ENCODE measurements around the gene PLPP4.

The PLPP4 gene

DNA sequence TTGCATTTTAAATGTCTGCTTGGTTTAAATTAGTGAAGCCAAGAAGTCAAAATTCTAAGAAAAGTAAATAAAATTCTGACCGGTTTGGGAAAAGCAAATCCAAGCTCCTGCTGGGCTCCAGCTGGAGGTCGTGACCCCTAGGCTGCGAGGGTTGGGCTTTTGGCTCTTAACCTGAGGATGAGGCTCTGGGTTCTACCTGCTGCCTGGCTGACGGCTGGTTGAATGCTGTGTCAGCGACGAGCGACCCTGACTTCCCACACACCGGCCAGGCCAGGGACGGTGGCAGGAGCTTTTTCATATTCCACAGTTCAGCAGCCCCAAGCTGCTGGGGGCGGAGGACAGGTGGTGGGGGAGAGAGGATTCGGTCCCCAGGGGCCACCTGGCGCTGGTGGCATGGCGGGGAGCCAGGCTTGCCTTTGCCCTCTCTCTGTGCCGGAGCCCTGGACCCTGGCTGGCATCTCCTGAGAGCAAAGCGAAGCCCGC, 843 bp upstream of the PLPP4 start:
- DNase-seq (ENCODE audit: low spot score), result no peak

DNA sequence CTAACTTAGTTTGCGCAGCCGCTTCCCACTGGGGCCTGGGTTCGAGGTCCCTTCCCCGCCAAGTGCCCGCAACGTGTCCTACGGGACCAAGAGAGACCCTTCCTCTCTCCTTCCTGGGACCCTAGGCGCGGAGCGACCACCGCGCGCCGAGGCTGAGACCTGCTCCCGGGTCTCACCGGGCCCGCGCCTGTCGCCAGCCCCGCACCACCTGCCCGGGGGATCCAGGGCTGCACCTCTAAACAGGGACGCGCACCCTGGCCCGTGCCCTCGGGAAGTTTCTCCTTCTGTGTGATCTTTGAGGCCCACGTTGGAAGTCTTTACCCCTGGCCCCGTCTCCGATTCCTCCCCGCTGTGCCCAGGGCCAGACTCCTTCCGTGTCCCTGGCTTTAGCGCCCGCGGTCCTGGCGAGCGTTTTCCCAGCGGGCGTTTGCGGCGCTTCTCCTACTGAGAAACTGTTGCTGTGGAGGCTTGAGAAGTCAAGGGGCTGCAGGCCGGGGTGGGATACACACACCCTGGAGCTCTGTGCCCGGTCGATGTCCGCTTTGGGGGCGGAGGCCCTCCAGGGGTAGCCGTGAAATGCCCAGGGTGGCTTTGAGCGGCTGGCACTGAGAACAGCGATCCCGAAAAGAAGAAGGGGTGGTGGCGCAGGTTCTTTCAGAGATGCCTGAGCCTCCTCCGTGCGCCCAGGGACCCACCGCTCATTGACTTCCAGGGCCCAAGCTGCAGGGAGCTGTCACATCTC, 575 bp downstream of the PLPP4 start:
- DNase-seq (ENCODE audit: low spot score), result no peak

DNA sequence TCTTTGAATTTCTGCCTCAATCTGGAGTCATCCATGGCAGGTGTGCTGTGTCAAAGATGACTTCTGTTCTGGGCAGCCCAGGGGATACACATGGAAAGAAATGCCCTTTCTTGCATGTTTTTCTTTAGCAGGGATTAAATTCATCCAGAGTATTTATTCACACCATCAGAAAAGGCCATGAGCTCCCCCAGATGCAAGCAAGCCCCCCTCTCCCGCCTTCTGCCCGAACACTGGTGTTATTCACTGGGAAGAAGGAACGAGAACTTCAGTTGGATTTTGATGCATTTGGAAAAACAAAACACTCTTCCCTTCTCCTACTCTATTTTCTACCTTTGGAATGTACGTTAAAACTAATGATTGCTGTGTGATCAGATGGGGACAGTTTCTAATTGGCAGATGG, 1.4 kb downstream of the PLPP4 start:
- no peak for DNase-seq (ENCODE audit: low spot score)

DNA sequence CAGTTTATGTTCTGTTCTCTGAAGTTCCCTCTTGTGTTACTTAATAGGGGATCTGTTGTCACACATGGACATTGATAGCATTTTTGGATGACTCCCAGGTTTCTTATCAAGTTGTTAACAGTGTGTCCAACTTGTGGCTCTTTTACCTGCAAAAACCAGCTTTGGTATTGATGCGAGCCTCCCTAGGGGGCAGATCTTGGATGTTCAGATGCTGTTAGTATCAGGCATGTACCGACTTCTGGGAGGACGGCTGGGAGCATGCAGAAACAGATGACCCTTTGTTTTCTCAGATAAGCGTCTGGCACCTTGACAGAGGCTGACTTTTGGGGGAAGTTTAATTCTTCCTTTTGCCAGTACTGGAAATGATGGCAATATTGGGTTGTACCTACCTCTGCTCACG, 2.2 kb downstream of the PLPP4 start:
- peak; percentile 72 for DNase-seq (ENCODE audit: low spot score)

DNA sequence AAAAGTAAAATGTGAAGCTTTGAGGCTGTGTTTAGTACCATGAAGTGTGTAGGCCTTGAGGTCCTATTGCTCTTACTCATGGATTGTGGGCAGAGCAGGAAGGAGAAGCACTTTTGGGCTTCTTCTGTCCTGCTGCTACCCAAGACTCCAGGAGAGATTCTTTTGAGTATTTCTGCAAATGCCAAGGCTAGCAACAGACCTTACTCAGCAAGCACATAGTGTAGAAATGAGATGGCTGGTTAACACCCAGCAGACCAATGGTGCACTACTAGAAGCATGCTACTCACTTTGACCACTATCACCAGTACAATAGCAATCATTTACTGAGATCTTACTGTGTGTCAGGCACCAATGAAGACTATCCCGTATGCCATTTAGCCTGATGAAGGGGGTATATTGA, 3.2 kb downstream of the PLPP4 start:
- no peak for DNase-seq (ENCODE audit: low spot score)

DNA sequence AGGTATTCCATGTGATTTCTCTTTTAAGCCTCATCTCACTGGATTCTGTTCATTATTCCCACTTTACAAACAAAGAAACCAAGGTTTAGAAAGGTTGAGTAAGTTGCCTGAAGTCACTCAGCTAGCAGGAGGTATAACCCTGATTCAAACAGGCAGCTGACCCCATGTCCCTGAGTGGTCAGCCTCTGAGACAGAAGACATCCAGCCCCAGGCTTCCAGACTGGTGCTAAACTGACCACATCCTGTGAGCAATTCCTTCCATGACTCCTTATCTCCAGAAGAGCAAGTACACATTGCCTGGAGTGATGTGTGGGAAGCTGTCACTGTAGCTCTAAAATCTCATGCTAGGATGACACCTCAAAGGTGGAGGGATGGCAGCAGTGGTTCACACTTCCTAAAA, 3.7 kb downstream of the PLPP4 start:
- peak; percentile 83 for DNase-seq (ENCODE audit: low spot score)

DNA sequence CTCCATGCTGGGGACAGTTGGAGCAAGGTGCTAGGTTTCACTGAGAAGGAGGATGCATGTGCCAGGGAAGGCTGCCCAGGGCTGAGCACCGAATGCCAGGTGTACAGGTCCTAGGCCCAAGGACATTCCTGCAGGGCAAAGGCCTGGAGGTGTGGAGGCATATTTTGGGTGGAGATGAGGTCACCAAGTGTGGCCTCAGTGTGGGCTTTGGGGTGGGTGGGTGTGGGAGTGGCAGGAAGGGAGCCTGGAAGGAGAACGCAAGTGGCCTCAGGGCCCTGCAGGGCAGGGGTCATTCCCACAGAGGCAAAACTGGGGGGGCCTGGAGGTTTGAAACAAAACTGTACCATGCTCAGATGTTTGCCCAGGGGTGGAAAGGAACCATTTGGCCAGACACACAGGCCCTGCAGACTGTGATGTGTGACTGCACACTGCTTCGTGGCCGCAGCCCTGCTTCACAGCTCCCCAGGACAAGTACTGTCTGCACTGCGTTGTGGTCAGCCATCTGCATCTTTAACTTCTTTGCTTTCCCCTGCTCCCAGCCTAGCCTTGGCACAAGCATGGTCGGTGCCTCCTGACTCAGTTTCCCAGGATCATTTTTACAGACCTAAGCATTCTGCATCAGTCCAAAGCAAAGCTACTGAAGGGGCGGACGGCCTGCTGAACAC, 5.1 kb downstream of the PLPP4 start:
- no peak for DNase-seq (ENCODE audit: low spot score)

DNA sequence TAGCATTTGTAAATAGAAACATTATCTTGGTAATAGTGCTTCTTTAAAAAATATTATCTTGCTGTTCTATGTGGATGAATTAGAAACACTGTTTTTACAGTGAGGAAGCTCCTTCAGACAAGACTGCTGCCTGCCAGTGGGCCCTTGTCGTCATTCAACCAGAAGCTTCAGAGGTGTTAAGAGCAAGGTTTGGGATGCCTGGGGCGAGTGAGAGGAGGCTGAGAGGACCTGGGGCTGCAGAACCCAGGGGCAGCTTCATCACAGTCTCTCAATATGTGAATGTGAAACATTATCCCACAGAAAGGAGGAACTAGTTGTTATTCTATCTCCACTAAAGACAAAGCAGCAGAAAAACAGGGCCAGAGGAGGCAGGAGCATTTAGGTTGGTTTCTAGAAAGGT, 8.1 kb downstream of the PLPP4 start:
- DNase-seq (ENCODE audit: low spot score), result no peak

DNA sequence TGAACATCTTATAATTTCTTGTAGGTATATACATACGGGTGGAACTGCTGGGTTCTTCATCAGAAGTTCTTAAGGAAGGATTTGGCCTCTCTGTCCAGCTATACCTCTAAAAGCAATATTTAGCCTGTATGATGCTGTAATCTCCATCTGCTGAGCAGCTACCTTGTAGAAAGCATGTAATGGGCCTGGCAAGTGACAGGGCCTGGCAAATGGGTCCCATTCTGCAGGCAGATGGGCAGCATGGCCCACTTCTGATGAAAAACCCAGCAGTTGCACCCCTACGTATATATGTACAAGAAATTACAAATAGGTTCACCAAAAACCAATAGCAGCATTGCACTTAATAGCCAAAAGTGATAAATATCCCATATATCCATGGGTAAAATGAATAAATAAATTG, 9.0 kb downstream of the PLPP4 start:
- no peak for DNase-seq (ENCODE audit: low spot score)

DNA sequence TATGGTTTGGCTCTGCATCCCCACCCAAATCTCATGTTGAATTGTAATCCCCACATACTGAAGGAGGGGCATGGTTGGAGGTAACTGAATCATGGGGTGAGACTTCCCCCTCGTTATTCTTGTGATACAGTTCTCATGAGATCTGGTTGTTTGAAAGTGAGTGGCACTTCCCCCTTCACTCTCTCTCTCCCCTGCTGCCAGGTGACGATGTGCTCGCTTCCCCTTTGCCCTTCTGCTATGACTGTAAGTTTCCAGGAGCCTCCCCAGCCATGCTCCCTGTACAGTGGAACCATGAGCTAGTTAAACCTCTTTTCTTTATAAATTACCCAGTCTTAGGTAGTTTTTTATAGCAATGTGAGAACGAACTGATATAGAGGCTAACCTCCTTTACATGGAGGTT, 16.6 kb downstream of the PLPP4 start:
- DNase-seq (ENCODE audit: low spot score), result no peak

DNA sequence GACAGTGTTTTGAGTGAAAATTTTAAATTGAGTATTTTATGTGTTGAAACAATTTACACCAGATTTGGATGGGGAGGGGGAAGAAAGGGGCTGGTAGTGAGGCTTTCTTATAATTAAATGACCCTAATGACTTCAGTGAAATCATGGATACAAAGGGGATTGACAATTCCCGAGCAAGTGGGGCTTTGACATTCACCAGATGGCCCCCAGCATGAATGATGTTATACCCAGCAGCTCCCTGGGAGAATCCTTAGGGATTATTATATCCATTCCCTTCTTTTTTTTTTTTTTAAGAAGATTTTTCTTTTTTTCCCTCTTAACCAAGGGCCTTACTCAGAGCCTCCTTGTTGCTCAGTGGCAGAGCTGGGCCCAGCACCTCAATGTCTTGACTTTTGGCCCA, 17.9 kb downstream of the PLPP4 start:
- no peak for DNase-seq (ENCODE audit: low spot score)

DNA sequence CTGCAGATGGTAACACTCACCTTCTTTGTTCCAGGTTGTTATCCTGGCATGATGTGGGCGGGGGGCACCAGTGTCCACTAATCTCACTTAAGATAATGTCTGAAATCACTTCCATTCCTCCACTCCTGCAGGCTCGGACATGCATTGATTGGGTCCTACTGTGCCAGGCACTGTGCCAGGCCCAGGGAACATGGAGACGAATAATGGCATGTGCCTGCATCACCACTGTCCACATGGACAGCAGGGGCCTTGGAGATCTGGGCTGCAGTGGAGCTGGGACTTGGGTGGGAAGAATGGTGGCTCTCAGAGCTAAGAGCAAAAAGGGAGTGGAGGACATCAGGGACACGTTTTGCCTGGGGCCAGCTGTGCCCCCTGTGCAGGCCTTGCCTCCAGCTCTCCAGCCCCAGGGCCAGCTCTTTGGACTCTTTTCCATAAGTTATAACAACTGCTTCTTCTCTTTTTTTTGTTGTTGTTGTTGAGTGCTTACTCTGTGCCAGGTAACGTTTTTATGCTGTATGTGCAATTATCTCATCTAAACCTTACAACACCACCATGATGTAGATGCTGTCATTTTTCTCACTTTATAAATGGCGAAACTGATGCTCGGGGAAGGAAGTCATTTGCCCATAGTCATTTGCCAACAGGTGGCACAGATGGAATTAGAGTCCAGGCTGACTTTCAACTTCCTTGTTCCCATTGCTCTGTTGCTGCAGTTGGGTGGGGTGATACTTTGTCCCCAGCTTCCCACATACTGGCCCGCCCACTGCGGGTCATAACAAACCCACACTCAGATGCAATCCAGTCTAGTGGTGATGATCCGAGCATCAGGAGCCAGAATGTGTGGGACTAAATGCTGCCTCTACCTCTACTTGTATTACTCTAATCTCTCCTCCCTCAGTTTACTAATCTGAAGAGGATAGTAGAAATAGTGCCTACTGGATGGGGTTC, 19.1 kb downstream of the PLPP4 start:
- DNase-seq (ENCODE audit: low spot score), result no peak

DNA sequence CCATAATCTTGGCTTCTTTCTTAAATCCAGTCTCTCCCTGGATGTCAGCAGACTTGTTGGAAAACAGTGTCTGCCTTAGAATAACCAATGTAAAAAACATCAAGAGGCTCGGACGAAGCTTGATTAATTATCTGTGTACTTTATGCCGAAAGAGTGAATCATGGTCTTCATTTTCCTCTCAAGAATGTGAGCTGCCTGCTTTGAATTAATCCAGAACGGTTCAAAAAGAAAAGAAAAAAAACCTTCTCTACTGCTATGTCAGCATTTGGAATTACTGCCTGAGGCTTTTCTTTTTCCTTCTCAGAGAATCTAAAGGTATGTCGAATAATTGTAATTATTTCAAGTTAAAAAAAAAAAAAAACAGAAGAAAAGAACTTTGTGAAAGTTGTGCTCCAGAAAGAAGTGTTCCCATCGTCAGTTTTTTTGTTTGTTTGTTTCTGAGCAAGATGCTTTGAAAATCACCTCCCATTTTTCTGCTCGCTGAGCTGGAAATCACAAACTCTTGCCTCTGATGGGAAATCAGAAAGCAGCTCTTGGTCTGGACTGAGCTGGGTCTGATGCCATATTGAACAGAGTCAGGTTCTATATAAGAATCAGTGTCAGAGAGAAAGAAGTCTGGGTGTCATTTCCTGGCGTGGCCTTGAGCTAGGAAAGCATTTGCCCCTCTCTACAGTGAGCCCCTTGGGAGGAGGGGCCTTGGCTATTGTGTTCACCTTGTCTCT, 20.2 kb downstream of the PLPP4 start:
- DNase-seq (ENCODE audit: low spot score), result no peak

DNA sequence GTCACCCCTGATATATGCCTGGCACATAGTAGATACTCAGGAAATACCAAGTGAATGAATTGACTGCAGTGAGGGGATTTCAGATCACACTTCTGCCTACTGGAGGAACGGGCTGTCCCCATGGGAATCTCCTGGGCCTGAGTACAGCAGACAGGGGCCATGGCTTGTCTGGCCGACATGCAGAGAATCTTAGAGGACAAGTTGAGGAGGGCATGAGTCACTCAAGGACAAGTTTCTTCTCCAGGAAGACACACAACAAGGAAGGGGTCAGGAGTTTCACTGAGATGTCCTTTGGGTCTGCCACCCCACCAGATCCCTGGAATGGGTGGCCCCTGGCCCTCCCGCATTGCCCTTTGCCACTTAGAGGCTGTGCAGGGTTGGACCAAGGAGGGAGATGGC, 20.7 kb downstream of the PLPP4 start:
- no peak for DNase-seq (ENCODE audit: low spot score)

DNA sequence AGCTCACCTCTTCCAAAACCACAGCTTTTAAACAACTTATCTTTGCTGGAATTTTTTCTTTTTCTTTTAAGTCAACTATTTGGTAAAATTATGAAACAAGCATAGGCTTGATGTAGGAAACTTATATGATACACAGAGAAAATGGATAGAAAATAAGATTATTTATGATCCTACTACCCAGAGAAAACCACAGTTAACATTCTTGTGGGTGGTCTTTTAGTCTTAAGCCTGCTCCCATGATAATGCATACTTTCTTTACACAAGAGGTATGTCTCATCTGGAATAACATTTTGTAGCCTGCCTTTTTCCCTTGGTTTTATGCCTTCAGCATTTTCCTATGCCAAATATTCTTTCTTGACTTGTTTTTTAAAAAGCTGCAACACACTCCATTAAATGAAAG, 21.4 kb downstream of the PLPP4 start:
- DNase-seq (ENCODE audit: low spot score), result no peak

DNA sequence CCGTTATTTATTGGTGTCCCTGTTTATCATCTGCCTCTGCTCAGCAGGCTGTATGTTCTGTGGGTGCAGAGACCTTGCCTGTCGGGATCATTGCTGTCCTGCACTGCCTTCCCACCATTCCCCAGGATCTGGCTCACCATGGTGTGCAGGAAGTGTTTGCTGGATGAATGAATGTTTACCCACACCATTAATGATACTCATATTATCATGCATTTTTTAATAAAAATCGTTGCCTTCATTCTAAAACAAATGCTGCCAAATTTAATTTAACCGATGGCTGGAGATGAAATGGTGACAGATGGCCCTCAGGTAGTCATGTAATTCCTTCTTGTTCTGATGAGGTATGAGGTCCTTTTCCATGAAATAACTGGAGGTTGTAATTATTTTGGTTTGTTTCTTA, 22.5 kb downstream of the PLPP4 start:
- DNase-seq (ENCODE audit: low spot score), result no peak

DNA sequence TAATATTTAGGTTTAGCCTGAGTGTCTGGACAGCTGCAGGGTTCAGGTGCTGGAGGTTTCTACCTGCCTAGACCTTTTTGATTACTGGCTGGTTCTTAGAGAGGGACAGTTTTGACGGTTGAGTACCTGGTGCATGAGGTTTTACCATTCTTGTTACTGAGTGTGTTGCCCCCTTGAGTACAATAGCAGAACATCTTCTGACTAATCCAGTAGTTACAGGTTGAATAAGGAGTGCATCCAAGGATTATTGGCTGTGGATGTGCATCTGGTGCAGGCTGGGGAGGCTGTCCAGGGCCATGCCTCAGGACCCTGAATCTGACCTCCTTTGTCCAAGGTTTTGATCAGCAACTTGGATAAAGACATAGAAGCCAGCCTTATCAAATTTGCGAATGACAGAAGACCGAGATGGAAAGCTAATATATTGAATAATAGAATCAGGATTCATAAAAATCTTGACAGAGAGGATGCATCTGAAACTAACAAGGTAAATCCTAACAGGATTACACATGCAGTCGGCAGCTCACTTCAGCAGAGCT, 23.1 kb downstream of the PLPP4 start:
- DNase-seq (ENCODE audit: low spot score), result no peak

DNA sequence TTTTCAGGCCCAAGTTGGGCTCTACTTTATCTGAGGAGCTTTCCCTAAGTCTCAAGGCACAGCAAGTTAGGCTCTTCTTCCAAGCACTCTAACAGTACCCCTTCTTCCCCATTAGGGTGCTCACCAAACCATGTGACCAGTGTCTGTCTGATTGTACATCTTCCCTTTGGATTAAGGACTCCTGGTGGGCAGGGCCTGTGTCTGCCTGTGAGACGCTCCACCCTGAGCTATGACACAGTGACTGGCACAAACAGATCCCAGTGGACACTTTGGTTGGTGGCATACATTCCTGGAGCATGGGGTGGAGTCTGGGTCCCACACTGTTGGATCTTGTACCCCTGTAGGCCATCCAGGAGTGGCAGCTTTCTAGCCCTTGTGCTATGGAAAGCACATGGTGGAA, 23.8 kb downstream of the PLPP4 start:
- DNase-seq (ENCODE audit: low spot score), result no peak

DNA sequence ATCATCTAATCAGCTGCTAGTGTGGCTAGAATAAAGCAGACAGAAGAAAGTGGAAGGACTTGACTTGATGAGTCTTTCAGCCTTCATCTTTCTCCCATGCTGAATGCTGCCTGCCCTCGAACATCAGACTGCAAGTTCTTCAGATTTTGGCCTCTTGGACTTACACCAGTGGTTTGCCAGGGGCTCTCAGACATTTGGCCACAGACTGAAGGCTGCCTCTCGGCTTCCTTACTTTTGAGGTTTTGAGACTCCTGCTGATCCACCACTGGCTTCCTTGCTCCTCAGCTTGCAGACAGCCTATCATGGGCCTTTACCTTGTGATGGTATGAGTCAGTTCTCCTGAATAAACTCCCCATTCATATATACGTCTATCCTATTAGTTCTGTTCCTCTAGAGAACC, 26.0 kb downstream of the PLPP4 start:
- no peak for DNase-seq (ENCODE audit: low spot score)

DNA sequence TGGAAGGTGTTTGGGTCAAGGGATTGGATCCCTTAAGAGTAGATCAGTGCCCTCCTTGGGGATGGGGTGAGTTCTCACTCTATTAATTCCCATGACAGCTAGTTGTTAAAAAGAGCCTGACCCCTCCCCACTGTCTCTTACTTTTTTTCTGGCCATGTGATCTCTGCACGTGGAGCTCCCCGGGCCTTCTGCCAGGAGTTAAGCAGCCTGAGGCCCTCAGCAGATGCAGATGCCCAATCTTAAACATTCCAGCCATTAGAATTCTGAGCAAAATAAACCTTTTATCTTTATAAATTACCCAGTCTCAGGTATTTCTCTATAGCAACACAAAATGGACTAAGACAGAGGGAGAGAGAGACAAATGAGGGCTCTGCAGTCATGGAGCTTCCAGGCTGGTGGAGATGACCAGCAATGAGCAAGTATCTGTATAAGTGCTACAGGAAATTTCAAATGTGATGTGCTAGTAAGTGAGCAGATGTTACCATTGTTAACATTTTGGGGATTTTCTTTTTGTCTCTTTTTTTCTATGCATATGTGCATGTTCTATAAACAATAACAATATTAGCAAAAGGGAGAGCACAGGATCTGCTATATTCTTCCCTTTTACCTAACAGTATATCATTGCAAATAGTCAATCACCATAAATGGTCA, 26.7 kb downstream of the PLPP4 start:
- no peak for DNase-seq (ENCODE audit: low spot score)

DNA sequence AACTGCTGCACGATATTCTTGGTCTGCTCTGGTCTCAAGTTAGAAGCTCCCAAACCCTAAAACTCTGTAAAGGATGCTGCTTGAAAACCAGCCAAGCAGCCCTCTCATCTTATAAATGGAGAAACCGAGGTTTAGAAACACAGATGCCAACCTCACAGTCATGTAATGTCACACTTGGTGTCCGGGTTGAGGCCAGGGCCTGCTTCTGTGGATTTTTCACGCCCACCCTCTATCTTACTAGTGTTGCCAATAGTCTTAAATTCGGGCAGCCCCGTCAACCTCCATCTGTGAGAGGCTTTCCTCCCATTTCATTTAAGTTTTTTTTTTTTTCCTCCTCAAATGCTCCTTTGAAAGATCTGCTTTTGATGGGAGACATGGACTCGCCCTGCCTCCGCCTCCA, 28.9 kb downstream of the PLPP4 start:
- DNase-seq (ENCODE audit: low spot score), result no peak

Measured in COLO829 (cell line).